Renal cortex interstitium (tissue), 15 donors: Measurements from ENCODE around the gene ARHGEF7. TPM values are rescaled to one million over a fixed set of nuclear protein-coding genes. Genes with fewer than 3 reads are reported as not detected.
"Not testable (repeated sequence)": the region's sequence is repeated elsewhere in the genome, so short reads cannot be mapped to it uniquely, and the experiment has no call there.

Experiments
- DNase-seq, 11 donors: peaks; one replicate each; pipeline ENCODE4 v3.0.0-alpha.2; 2013; ENCODE audit warnings: low read depth in 9 of 11, low spot score in 4 of 11; ENCODE audit errors: extremely low read depth in 1 of 11
- long read RNA-seq, 16 experiments: transcript quantifications; one replicate each; lab custom pipeline, GENCODE V29; 2026
- polyA plus RNA-seq, 3 donors: library from polyadenylated mRNA; unstranded; fragments of 120-200 nt; gene quantifications; one replicate each; pipeline ENCODE4 v1.2.1, GENCODE V29; 2013; ENCODE audit not compliant: insufficient read length in 3 of 3

ARHGEF7 gene, protein sequence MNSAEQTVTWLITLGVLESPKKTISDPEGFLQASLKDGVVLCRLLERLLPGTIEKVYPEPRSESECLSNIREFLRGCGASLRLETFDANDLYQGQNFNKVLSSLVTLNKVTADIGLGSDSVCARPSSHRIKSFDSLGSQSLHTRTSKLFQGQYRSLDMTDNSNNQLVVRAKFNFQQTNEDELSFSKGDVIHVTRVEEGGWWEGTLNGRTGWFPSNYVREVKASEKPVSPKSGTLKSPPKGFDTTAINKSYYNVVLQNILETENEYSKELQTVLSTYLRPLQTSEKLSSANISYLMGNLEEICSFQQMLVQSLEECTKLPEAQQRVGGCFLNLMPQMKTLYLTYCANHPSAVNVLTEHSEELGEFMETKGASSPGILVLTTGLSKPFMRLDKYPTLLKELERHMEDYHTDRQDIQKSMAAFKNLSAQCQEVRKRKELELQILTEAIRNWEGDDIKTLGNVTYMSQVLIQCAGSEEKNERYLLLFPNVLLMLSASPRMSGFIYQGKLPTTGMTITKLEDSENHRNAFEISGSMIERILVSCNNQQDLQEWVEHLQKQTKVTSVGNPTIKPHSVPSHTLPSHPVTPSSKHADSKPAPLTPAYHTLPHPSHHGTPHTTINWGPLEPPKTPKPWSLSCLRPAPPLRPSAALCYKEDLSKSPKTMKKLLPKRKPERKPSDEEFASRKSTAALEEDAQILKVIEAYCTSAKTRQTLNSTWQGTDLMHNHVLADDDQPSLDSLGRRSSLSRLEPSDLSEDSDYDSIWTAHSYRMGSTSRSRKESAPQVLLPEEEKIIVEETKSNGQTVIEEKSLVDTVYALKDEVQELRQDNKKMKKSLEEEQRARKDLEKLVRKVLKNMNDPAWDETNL
- polyA plus RNA-seq, result 10 to 100 TPM; 63.0 to 84.2 (median 66.7) TPM
- long read RNA-seq, donor 1, full-length matches to known transcripts, result 1 of 7 reads
- long read RNA-seq, donor 1, partial matches to known transcripts, result 6 of 7 reads
- long read RNA-seq, donor 1, other reads (novel, unspliced or antisense), result 0 of 7 reads
- long read RNA-seq, donor 2, partial matches to known transcripts, result 18 of 20 reads
- long read RNA-seq, donor 2, other reads (novel, unspliced or antisense), result 0 of 20 reads
- long read RNA-seq, donor 3, full-length matches to known transcripts, result 1 of 35 reads
- long read RNA-seq, donor 3, partial matches to known transcripts, result 34 of 35 reads
- long read RNA-seq, donor 3, other reads (novel, unspliced or antisense), result 0 of 35 reads
- long read RNA-seq, donor 4, partial matches to known transcripts, result 5 of 5 reads
- long read RNA-seq, donor 4, other reads (novel, unspliced or antisense), result 0 of 5 reads
- long read RNA-seq, donor 5, result 0 reads
- long read RNA-seq, donor 6, partial matches to known transcripts, result 6 of 6 reads
- long read RNA-seq, donor 6, other reads (novel, unspliced or antisense), result 0 of 6 reads
- long read RNA-seq, donor 7, result 0 reads
- long read RNA-seq, donor 8, result 0 reads
- long read RNA-seq, donor 9, result 0 reads
- long read RNA-seq, donor 10, partial matches to known transcripts, result 31 of 32 reads
- long read RNA-seq, donor 10, other reads (novel, unspliced or antisense), result 0 of 32 reads
- long read RNA-seq, donor 11, partial matches to known transcripts, result 0 of 1 reads
- long read RNA-seq, donor 11, other reads (novel, unspliced or antisense), result 0 of 1 reads
- long read RNA-seq, donor 12, result 0 reads
- long read RNA-seq, donor 13, result 0 reads
- long read RNA-seq, donor 14, partial matches to known transcripts, result 0 of 1 reads
- long read RNA-seq, donor 14, other reads (novel, unspliced or antisense), result 0 of 1 reads
- long read RNA-seq, donor 15, partial matches to known transcripts, result 7 of 7 reads
- long read RNA-seq, donor 15, other reads (novel, unspliced or antisense), result 0 of 7 reads
- long read RNA-seq, donor 16, partial matches to known transcripts, result 34 of 34 reads
- long read RNA-seq, donor 16, other reads (novel, unspliced or antisense), result 0 of 34 reads

- DNase-seq, result peak in 1 of 11 donors; percentile 32
Observed at GRCh38 chr13:111115061-111115964, at the start of gene ARHGEF7. ARHGEF7 (plus strand) TSS chr13:111115310; CDS start chr13:111115527, 217 bp downstream.

DNA sequence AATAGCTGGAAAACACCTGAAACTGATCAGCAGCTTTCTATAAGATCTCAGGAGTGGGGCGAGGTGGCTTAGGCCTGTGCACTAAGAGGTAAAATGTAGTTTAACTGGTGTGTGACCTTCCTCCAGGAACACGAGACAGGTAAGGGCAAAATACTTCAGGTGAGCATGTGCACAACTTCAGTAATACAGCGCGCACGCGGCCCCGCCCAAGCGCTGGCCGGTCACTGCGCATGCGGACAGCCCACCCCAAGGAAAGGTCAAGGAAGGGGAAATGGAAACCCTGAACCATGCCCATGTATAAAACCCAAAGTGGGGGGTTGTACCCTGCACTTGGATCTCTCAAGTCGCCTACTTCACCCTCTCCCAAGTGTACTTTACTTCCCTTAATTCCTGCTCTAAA is 49.4 kb upstream of the ARHGEF7 start:
- DNase-seq, result no peak

GRCh38 chr13:111066544-111066943 is 48.6 kb upstream of the ARHGEF7 start:
- DNase-seq, result peak in 4 of 11 donors; percentile 9 to 16 (median 12)

GRCh38 chr13:111068009-111068350 is 47.1 kb upstream of the ARHGEF7 start:
- DNase-seq, result no peak

DNA sequence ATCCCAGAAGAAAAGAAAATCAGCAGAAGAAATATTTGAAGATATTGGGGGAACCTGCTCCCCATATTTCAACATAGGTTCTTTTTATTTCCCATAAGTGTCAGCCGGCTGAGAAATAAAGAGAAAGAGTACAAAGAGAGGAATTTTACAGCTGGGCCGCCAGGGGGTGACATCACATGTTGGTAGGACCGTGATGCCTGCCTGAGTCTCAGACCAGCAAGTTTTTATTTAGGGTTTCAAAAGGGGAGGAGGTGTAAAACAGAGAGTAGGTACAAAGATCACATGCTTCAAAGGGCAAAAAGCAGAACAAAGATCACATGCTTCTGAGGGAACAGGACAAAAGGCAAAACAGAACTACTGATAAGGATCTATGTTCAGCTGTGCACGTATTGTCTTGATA is 44.0 kb upstream of the ARHGEF7 start:
- not testable (repeated sequence) for DNase-seq

DNA sequence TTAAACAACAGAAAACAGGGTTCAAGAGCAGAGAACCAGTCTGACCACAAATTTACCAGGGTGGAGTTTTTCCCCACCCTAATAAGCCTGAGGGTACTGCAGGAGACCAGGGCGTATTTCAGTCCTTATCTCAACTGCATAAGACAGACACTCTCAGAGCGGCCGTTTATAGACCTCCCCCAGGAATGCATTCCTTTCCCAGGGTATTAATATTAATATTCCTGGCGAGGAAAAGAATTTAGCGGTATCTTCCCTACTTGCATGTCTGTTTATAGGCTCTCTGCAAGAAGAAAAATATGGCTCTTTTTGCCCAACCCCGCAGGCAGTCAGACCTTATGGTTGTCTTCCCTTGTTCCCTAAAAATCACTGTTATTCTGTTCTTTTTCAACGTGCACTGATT is 43.6 kb upstream of the ARHGEF7 start:
- DNase-seq, result not testable (repeated sequence)

DNA sequence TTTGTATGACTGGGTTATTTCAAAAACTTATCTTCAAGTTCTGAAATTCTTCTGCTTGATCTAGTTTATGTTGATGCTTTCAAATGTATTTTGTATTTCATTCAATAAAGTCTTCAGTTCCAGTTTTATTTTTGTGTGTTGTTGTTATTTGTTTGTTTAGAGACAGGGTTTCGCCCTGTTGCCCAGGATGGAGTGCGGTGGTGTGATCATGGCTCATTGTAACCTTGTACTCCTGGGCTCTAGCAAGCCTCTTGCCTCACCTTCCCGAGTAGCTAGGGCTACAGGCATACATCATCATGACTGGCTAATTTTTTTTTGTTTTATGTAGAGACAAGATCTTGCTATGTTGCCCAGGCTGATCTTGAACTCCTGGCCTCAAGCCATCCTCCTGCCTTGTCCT is 40.3 kb upstream of the ARHGEF7 start:
- no peak for DNase-seq

GRCh38 chr13:111076155-111077013 is 38.7 kb upstream of the ARHGEF7 start:
- no peak for DNase-seq

DNA sequence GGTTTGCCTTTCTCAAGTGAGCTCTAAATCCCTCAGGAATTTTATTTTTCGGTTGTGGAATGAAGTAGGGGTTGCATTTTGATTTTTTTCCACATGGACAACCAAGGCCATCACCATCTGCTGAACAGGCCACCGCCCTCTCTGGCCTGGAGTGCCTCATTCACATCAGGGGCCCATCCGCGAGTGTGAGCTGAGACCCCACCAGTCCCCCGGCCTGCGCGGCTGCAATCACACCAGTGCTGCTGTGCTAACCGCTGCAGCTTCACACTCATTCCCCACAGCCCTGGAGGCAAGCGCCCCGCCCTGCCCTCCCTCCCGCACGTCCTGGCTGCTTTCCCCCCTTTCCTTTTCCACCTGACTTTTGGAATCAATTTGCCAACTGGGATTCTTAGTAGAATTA is 35.7 kb upstream of the ARHGEF7 start:
- DNase-seq, result no peak

DNA sequence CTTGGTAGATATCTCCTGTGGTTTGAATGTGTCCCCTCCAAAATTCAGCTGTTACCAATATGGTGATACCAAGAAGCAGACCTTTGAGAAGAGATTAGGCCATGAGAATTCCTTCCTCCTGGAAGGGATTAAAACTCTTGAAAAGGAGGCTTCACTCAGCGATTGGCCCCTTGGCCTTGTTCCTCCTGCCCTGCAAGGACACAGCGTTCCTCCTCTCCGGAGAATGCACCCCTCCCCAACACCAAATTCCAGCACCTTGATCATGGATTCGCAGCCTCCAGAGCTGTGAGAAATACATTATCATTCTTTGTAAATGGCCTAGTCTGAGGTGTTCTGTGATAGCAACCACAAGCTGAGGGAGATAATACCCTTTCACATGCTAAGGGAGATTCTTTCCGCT is 34.5 kb upstream of the ARHGEF7 start:
- DNase-seq, result no peak

DNA sequence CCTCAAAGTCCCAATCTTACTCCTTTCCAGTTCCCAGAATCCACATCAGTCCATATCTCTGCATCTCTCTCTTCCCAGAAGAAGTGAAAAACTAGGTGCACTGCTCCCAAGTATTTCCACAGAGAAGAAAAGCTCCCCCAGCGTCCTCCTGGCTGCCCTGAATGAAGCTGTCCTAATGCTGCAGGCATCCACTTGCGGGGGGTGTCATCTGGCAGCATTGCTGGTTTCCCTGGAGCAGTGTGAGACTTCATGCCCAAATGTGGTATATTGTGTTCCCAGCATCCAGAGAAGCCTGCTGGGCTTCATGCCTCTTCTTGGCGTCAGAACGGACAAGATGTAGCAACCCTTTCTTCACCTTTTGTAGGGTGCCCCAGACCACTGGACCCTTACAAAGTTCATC is 32.9 kb upstream of the ARHGEF7 start:
- no peak for DNase-seq

- DNase-seq, result not testable (repeated sequence)
Observed at GRCh38 chr13:111082769-111083168, 32.3 kb upstream of the ARHGEF7 start.

DNA sequence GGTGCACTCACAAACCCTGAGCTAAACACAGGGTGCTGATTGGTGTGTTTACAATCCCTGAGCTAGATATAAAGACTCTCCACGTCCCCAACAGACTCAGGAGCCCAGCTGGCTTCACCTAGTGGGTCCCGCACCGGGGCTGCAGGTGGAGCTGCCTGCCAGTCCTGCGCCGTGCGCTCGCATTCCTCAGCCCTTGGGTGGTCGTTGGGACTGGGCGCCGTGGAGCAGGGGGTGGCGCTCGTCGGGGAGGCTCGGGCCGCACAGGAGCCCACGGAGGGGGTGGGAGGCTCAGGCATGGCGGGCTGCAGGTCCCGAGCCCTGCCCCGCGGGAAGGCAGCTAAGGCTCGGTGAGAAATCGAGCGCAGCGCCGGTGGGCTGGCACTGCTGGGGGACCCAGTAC is 31.4 kb upstream of the ARHGEF7 start:
- DNase-seq, result not testable (repeated sequence)

DNA sequence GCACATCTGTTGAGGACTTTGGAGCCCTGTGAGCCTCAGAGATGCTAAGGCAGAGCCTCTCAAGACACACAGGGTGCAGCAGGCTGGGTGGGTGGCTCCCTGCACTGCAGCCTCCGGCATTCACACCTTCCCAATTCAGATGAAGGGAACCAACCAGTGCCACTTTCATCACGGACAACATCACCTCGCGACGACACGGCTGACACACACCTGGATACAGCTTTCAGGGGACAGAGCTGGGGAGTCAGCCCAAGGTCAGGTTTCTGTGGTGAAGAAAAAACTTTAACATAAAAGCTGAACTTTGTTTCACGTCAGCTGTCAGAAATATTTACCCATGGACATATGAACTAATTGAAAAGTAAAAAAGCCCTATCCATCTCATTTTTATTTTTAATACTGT is 24.9 kb upstream of the ARHGEF7 start:
- no peak for DNase-seq

DNA sequence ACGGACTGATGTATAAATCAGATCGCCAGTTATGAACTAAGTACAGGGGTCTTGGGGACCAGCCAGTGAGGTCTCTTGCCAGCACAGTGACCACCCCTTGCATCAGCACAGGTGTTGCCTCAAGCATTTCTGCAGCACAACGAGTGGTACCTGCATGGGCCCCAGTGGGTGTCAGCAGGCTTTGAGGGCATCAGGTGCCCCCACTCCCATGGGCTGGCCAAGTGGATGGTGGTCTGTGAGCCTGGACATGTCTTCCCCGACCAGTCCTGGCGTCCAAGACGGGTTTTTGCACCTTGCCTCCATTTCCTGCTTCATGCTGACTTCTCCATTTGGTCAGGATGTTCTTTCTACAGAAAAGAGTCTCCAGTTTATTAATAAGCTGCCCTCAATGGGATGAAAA is 22.4 kb upstream of the ARHGEF7 start:
- no peak for DNase-seq

DNA sequence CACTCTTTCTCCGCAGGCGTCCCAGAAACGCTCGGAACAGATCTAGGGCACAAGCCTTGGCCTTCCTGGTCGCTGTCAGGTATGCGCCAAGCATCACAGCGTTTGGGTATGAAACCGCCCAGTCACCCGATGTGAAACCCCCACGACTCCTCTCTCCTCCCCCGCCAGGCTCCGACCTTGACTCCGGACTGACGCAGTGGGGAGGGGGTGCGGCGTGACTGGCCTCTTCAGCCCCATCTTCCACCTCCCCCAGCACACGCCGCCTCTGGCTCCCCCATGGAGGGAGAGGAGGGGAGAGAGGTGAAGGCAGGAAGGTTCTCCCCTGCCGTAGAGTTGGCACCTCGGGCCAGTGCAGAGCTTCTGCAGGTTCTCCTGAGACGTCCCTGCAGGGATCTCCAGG is 22.0 kb upstream of the ARHGEF7 start:
- no peak for DNase-seq
